Measurements from ENCODE around the gene PNMA1. TPM values are rescaled to one million over a fixed set of nuclear protein-coding genes. Genes with fewer than 3 reads are reported as not detected.

Gene PNMA1
- total and polyA plus RNA-seq, 2 of the 13 experiments (the other 11 are each of a cell fraction or from before 2014, with no cell fraction given): 7.0 to 8.3 TPM

DNA sequence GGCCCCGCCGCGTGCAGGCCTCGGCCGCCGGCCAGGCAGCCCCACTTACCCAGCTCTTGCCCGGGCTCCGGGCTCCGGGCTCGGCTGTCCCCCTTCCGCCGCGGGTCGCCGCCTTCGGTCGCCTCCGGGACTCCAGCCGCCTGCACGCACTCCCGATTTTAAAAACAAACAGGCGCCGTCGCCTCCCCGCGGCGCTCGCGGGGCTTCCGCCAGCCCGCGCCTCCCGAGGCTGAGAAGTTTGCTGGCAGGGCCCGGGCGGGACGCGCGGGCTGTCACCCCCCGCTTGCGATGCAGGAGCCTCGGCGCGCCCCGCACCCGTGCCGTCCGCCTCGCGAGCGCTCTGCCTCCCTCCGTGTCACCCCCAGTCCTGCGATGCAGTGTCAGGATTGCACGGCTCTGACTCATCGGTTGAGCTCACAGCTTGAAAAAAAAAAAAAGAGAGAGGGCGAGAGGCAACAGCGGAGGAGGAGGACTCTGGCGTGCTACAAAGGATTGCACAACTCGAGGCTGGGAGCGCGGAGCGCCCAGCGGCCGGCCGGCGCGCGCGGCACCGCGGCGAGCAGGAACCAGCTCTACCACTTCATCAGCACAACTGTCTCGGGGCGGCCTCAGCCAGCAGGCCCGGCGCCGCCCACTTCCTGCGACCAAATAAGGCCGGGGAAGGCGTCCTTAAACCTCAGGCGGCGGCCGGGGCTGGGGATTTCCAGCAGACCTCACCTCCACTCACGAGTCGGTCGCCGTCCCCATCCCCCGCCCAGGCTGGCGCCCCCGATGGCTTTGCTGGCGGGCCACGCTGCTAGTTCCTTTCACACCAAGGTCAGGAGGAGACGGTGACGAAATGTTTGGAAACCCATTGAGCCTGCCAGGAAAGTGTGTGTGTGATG is 45.8 kb upstream of the PNMA1 start (continued):
- TF ChIP-seq, protein P1, sequence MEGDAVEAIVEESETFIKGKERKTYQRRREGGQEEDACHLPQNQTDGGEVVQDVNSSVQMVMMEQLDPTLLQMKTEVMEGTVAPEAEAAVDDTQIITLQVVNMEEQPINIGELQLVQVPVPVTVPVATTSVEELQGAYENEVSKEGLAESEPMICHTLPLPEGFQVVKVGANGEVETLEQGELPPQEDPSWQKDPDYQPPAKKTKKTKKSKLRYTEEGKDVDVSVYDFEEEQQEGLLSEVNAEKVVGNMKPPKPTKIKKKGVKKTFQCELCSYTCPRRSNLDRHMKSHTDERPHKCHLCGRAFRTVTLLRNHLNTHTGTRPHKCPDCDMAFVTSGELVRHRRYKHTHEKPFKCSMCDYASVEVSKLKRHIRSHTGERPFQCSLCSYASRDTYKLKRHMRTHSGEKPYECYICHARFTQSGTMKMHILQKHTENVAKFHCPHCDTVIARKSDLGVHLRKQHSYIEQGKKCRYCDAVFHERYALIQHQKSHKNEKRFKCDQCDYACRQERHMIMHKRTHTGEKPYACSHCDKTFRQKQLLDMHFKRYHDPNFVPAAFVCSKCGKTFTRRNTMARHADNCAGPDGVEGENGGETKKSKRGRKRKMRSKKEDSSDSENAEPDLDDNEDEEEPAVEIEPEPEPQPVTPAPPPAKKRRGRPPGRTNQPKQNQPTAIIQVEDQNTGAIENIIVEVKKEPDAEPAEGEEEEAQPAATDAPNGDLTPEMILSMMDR (CRISPR knock-in tag; IDR thresholded peaks at IDR 0.05): peak; percentile 21
- TF ChIP-seq FOXK1 (CRISPR knock-in tag; IDR thresholded peaks at IDR 0.05; ENCODE audit: borderline replicate concordance, low read depth) (peak; percentile 60; the same call in 1 of the 2 replicates), ZNF256 (CRISPR knock-in tag; conservative IDR thresholded peaks at IDR 0.05) (no peak), TBL1XR1 (IDR thresholded peaks at IDR 0.05; ENCODE audit: borderline replicate concordance, low read length, partially characterized antibody) (peak; percentile 77), IRF2 (CRISPR knock-in tag; IDR thresholded peaks at IDR 0.05) (peak; percentile 85), FOSL2 (CRISPR knock-in tag; IDR thresholded peaks at IDR 0.05) (peak; percentile 96), ZMAT3 (CRISPR knock-in tag; conservative IDR thresholded peaks at IDR 0.05) (peak; percentile 90), TCF7 (IDR thresholded peaks at IDR 0.05; ENCODE audit: low read depth) (no peak), ZFX (CRISPR knock-in tag; IDR thresholded peaks at IDR 0.05; ENCODE audit: low read depth) (peak; percentile 76), AGO1 (IDR thresholded peaks at IDR 0.05; ENCODE audit: low read depth, low read length, poor library complexity, severe bottlenecking) (peak; percentile 66), ZNF383 (CRISPR knock-in tag; IDR thresholded peaks at IDR 0.05; ENCODE audit: borderline replicate concordance) (no peak), SOX13 (IDR thresholded peaks at IDR 0.05) (no peak), SOX13 (CRISPR knock-in tag; conservative IDR thresholded peaks at IDR 0.05 in 1 of 2, IDR thresholded peaks at IDR 0.05 in 1 of 2) (peak in 1 of 2 experiments; percentile 60; a peak in 1 of 4 replicates), NR1H2 (CRISPR knock-in tag; IDR thresholded peaks at IDR 0.05; ENCODE audit: borderline replicate concordance, low read depth) (no peak), DNMT3B (CRISPR knock-in tag; conservative IDR thresholded peaks at IDR 0.05) (0 out of 2 replicates have a peak, but pooled peaks have one; percentile 74), ZNF205 (CRISPR knock-in tag; IDR thresholded peaks at IDR 0.05) (peak; percentile 83; the same call in 1 of the 2 replicates), RAD21 (CRISPR knock-in tag; IDR thresholded peaks at IDR 0.05) (peak; percentile 35; the same call in 1 of the 2 replicates)
- TF ChIP-seq, protein P2, sequence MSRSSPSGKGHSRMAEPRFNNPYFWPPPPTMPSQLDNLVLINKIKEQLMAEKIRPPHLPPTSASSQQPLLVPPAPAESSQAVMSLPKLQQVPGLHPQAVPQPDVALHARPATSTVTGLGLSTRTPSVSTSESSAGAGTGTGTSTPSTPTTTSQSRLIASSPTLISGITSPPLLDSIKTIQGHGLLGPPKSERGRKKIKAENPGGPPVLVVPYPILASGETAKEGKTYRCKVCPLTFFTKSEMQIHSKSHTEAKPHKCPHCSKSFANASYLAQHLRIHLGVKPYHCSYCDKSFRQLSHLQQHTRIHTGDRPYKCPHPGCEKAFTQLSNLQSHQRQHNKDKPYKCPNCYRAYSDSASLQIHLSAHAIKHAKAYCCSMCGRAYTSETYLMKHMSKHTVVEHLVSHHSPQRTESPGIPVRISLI (CRISPR knock-in tag; IDR thresholded peaks at IDR 0.05; ENCODE audit: borderline replicate concordance): peak; percentile 99
- TF ChIP-seq, protein P3, sequence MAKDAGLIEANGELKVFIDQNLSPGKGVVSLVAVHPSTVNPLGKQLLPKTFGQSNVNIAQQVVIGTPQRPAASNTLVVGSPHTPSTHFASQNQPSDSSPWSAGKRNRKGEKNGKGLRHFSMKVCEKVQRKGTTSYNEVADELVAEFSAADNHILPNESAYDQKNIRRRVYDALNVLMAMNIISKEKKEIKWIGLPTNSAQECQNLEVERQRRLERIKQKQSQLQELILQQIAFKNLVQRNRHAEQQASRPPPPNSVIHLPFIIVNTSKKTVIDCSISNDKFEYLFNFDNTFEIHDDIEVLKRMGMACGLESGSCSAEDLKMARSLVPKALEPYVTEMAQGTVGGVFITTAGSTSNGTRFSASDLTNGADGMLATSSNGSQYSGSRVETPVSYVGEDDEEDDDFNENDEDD (CRISPR knock-in tag; IDR thresholded peaks at IDR 0.05; ENCODE audit: borderline replicate concordance): 0 out of 2 replicates have a peak, but pooled peaks have one; percentile 7
- TF ChIP-seq, protein P4, sequence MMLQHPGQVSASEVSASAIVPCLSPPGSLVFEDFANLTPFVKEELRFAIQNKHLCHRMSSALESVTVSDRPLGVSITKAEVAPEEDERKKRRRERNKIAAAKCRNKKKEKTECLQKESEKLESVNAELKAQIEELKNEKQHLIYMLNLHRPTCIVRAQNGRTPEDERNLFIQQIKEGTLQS (CRISPR knock-in tag; IDR thresholded peaks at IDR 0.05): peak; percentile 94
- TF ChIP-seq, protein P5, sequence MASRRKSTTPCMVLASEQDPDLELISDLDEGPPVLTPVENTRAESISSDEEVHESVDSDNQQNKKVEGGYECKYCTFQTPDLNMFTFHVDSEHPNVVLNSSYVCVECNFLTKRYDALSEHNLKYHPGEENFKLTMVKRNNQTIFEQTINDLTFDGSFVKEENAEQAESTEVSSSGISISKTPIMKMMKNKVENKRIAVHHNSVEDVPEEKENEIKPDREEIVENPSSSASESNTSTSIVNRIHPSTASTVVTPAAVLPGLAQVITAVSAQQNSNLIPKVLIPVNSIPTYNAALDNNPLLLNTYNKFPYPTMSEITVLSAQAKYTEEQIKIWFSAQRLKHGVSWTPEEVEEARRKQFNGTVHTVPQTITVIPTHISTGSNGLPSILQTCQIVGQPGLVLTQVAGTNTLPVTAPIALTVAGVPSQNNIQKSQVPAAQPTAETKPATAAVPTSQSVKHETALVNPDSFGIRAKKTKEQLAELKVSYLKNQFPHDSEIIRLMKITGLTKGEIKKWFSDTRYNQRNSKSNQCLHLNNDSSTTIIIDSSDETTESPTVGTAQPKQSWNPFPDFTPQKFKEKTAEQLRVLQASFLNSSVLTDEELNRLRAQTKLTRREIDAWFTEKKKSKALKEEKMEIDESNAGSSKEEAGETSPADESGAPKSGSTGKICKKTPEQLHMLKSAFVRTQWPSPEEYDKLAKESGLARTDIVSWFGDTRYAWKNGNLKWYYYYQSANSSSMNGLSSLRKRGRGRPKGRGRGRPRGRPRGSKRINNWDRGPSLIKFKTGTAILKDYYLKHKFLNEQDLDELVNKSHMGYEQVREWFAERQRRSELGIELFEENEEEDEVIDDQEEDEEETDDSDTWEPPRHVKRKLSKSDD (CRISPR knock-in tag; IDR thresholded peaks at IDR 0.05; ENCODE audit: low read depth): peak; percentile 84

Data from HepG2 (cell line).